Spinal cord (tissue), 10 donors: ENCODE measurements around the gene STX8. TPM values are rescaled to one million over a fixed set of nuclear protein-coding genes. Genes with fewer than 3 reads are reported as not detected.

Experiments used
- DNase-seq, 6 donors: peaks; one replicate each; pipeline versions ENCODE4 v3.0.0 to v3.0.0-alpha.2; 2013 to 2015; ENCODE audit warnings: low spot score in 6 of 6, low read depth in 4 of 6
- H3K27ac ChIP-seq: one replicate; pipeline ENCODE4 v1.5.1; 2013; ENCODE audit warnings: low read depth, low read length, control low read depth
- H3K27me3 ChIP-seq: one replicate; pipeline ENCODE4 v1.6.1; 2013; ENCODE audit warnings: low read length; ENCODE audit not compliant: control insufficient read depth, insufficient read depth
- H3K36me3 ChIP-seq: one replicate; pipeline ENCODE4 v1.6.1; 2013; ENCODE audit warnings: low read length; ENCODE audit not compliant: control insufficient read depth, insufficient read depth
- H3K4me1 ChIP-seq: one replicate; pipeline ENCODE4 v1.6.1; 2013; ENCODE audit warnings: low read length; ENCODE audit not compliant: control insufficient read depth, insufficient read depth
- H3K4me3 ChIP-seq: one replicate; pipeline ENCODE4 v1.5.1; 2013; ENCODE audit warnings: low read depth, low read length, control low read depth
- H3K9me3 ChIP-seq: one replicate; pipeline ENCODE4 v1.6.1; 2013; ENCODE audit warnings: low read length; ENCODE audit not compliant: control insufficient read depth, insufficient read depth
- WGBS: methylation state at CpG from one replicate; pipeline ENCODE4 v1.1.5; 2013; ENCODE audit warnings: missing lambda C conversion rate; ENCODE audit not compliant: insufficient coverage; 5-methylcytosine and 5-hydroxymethylcytosine counted together
- polyA plus RNA-seq, 2 donors: library from polyadenylated mRNA; unstranded; fragments of 120-200 nt; gene quantifications; one replicate each; pipeline ENCODE4 v1.2.1, GENCODE V29; 2013; ENCODE audit not compliant: insufficient read length in 2 of 2
- total RNA-seq, 2 donors: library from RNA; depleted of rRNA in 1 of 2; stranded (reverse); fragments of 120-200 nt in 1 of 2; fragments of >200 nt in 1 of 2; gene quantifications; one replicate each; pipeline versions ENCODE4 v1.2.3 to v1.2.4, GENCODE V29; 2013 to 2014
- donor health status: healthy.

Gene STX8
- total and polyA plus RNA-seq, 4 donors: 55.5 to 89.2 (median 63.2) TPM

DNA sequence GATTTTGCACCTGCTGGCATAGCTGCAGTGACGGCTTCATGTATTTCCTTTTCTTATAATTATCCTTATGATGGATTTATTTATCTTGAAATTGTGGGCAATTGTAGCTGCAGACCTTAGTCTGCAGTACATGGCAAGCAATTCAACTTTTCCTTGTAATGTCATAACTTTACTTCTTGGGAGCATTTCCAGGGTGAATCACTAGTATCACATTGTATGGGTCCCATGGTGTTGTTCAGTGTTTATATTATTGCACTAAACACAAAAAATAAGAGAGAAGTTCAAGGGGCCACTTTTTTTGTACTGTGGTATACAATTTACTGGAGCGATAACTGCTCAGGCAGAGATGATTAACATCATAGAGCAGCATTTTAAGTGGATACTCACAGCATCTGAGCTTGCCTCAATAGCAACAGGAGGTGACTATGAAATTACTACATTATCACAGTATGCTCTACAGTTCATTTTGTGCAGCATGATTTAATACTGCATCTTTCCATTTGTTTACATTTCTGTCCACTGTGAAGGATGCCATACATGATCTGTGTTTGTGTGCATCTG, 169.5 kb downstream of the STX8 start:
- no peak overlapping the region for H3K27ac ChIP-seq
- DNase-seq: peak in 1 of 6 donors; percentile 72
- no CpG with 5 or more reads among the region's 2 CpGs for WGBS

GRCh38 chr17:9403257-9403656, 172.4 kb downstream of the STX8 start:
- Histone ChIP-seq H3K4me3 (no peak overlapping the region), H3K9me3 (no peaks in the 10 kb centered on the region), H3K36me3 (no peaks in the 10 kb centered on the region), H3K27ac (no peak overlapping the region), H3K27me3 (no peaks in the 10 kb centered on the region), H3K4me1 (no peaks in the 10 kb centered on the region)
- 100% methylated on average over 1 of the region's 4 CpGs for WGBS
- no peak for DNase-seq

More for the DNA sequence above, 169.5 kb downstream of the STX8 start:
- Histone ChIP-seq H3K4me3 (no peak overlapping the region), H3K36me3 (no peaks in the 10 kb centered on the region), H3K9me3 (no peaks in the 10 kb centered on the region), H3K27me3 (no peaks in the 10 kb centered on the region), H3K4me1 (peaks cover 4% of the 10 kb centered on the region)

GRCh38 chr17:9402590-9403199, 172.9 kb downstream of the STX8 start:
- no peak overlapping the region for H3K4me3 ChIP-seq
- WGBS: 96% methylated on average over 3 of the region's 9 CpGs
- peak in 1 of 6 donors; percentile 37 for DNase-seq

GRCh38 chr17:9401434-9401833, 174.2 kb downstream of the STX8 start:
- Histone ChIP-seq H3K27me3 (no peaks in the 10 kb centered on the region), H3K4me1 (no peaks in the 10 kb centered on the region), H3K36me3 (no peaks in the 10 kb centered on the region), H3K4me3 (no peak overlapping the region), H3K27ac (no peak overlapping the region), H3K9me3 (no peaks in the 10 kb centered on the region)
- WGBS: 83% methylated on average over 1 of the region's 4 CpGs
- no peak for DNase-seq

More at GRCh38 chr17:9402590-9403199, 172.9 kb downstream of the STX8 start:
- Histone ChIP-seq H3K4me1 (no peaks in the 10 kb centered on the region), H3K27me3 (no peaks in the 10 kb centered on the region), H3K9me3 (no peaks in the 10 kb centered on the region), H3K36me3 (no peaks in the 10 kb centered on the region), H3K27ac (no peak overlapping the region)

- DNase-seq: peak in 1 of 6 donors; percentile 75
- Histone ChIP-seq H3K4me3 (no peak overlapping the region), H3K27ac (no peak overlapping the region), H3K4me1 (no peaks in the 10 kb centered on the region), H3K27me3 (no peaks in the 10 kb centered on the region), H3K36me3 (no peaks in the 10 kb centered on the region), H3K9me3 (peaks cover 5% of the 10 kb centered on the region)
- WGBS: no CpG with 5 or more reads among the region's 3 CpGs
Measured at GRCh38 chr17:9389111-9389527, 186.5 kb downstream of the STX8 start.

- 88% methylated on average over 2 of the region's 3 CpGs for WGBS
Measured at GRCh38 chr17:9386401-9386800, 189.2 kb downstream of the STX8 start.

DNA sequence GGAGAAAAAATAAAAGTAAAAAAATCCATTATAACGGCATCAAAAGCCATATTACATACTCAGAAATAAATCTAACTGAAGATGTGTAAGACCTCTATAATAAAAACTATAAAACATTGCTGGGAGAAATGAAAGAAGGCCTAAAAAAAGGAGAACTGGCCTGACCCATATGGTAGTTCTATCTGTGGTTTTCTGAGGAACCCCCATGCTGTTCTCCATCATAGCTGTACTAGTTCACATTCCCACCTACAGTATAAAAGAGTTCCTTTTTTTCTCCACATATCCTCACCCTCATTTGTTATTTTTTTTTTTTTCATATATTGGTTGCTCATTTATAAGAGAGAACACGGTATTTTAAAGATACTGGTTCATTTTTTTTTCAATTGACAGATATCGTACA, 191.8 kb downstream of the STX8 start:
- no peak for DNase-seq
- H3K36me3 ChIP-seq: no peaks in the 10 kb centered on the region
- no peak overlapping the region for H3K27ac ChIP-seq
- H3K4me1 ChIP-seq: no peaks in the 10 kb centered on the region
- H3K9me3 ChIP-seq: no peaks in the 10 kb centered on the region
- H3K27me3 ChIP-seq: no peaks in the 10 kb centered on the region
- no peak overlapping the region for H3K4me3 ChIP-seq
- no CpG with 5 or more reads among the region's 3 CpGs for WGBS

More at GRCh38 chr17:9386401-9386800, 189.2 kb downstream of the STX8 start:
- Histone ChIP-seq H3K36me3 (no peaks in the 10 kb centered on the region), H3K27ac (no peak overlapping the region), H3K27me3 (no peaks in the 10 kb centered on the region), H3K9me3 (no peaks in the 10 kb centered on the region), H3K4me3 (no peak overlapping the region), H3K4me1 (no peaks in the 10 kb centered on the region)
- no peak for DNase-seq

- no peaks in the 10 kb centered on the region for H3K27me3 ChIP-seq
- no peak for DNase-seq
- H3K4me3 ChIP-seq: no peak overlapping the region
- WGBS: no CpG with 5 or more reads among the region's 2 CpGs
- H3K36me3 ChIP-seq: no peaks in the 10 kb centered on the region
- H3K9me3 ChIP-seq: no peaks in the 10 kb centered on the region
- no peaks in the 10 kb centered on the region for H3K4me1 ChIP-seq
- H3K27ac ChIP-seq: no peak overlapping the region
Measured at GRCh38 chr17:9382626-9383025, 193.0 kb downstream of the STX8 start.

DNA sequence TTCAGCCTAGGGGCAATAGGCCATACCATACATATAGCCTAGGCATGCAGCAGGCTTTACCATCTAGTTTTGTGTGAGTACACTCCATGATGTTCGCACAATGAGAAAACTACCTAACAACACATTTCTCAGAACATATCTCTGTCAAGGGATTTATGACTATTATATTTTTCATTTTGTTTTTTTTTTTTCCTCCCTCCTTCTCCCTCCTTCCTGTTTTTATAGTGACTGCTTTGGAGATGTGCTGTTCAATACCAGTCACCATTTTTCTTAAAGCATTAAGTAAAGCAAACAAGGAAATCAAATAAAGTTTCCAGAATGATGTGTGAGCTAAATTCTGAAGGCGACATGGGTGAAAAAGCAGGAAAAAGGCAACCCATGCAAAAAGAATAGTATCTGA, 194.6 kb downstream of the STX8 start:
- Histone ChIP-seq H3K4me3 (no peak overlapping the region), H3K4me1 (no peaks in the 10 kb centered on the region), H3K9me3 (no peaks in the 10 kb centered on the region), H3K27ac (no peak overlapping the region), H3K36me3 (no peaks in the 10 kb centered on the region), H3K27me3 (no peaks in the 10 kb centered on the region)
- DNase-seq: no peak
- WGBS: no CpG with 5 or more reads among the region's 2 CpGs

GRCh38 chr17:9380361-9380760, 195.3 kb downstream of the STX8 start:
- H3K9me3 ChIP-seq: no peaks in the 10 kb centered on the region

More at GRCh38 chr17:9380361-9380760, 195.3 kb downstream of the STX8 start:
- no peaks in the 10 kb centered on the region for H3K36me3 ChIP-seq
- H3K4me3 ChIP-seq: no peak overlapping the region
- H3K27me3 ChIP-seq: no peaks in the 10 kb centered on the region
- no peak for DNase-seq
- WGBS: no CpG with 5 or more reads among the region's 4 CpGs
- no peak overlapping the region for H3K27ac ChIP-seq
- no peaks in the 10 kb centered on the region for H3K4me1 ChIP-seq
